SJCRH30 (cell line): ENCODE results near the gene RAPGEF5. TPM values are rescaled to one million over a fixed set of nuclear protein-coding genes. Genes with fewer than 3 reads are reported as not detected.
"Not testable (repeated sequence)": the region's sequence is repeated elsewhere in the genome, so short reads cannot be mapped to it uniquely, and the experiment has no call there.

Source experiments
- DNase-seq, 2 experiments: peaks; one replicate each; pipeline ENCODE4 v3.0.0-alpha.2; 2015 to 2020
- H3K27ac ChIP-seq: fragments of 250-450 bp; sonication (Bioruptor Pico); 2 replicates; pipeline ENCODE4 v1.5.1; 2020; ENCODE audit warnings: mild to moderate bottlenecking, moderate library complexity
- H3K27me3 ChIP-seq: fragments of 250-450 bp; sonication (Bioruptor Pico); 2 replicates; pipeline ENCODE4 v1.5.1; 2020; ENCODE audit warnings: mild to moderate bottlenecking, moderate library complexity
- H3K36me3 ChIP-seq: fragments of 250-450 bp; sonication (Bioruptor Pico); 2 replicates; pipeline ENCODE4 v1.5.1; 2020; ENCODE audit warnings: mild to moderate bottlenecking, moderate library complexity
- H3K4me1 ChIP-seq: fragments of 250-450 bp; sonication (Bioruptor Pico); 2 replicates; pipeline ENCODE4 v1.5.1; 2020; ENCODE audit warnings: mild to moderate bottlenecking, moderate library complexity
- H3K4me3 ChIP-seq: fragments of 250-450 bp; sonication (Bioruptor Pico); 2 replicates; pipeline ENCODE4 v1.5.1; 2020; ENCODE audit warnings: mild to moderate bottlenecking, moderate library complexity
- H3K9me3 ChIP-seq: fragments of 250-450 bp; sonication (Bioruptor Pico); replicated peaks from 2 replicates; pipeline ENCODE4 v1.5.1; 2020; ENCODE audit warnings: mild to moderate bottlenecking, moderate library complexity
- total RNA-seq: library from RNA; depleted of rRNA; stranded (reverse); fragments of >200 nt; shearing (Covaris generic); gene quantifications from 2 replicates; pipeline ENCODE4 v1.2.3, GENCODE V29; 2014

RAPGEF5 gene
- total RNA-seq, 1 experiment from 2014 or later, result 0.14 TPM

- no peaks in the 10 kb centered on the region for H3K36me3 ChIP-seq
- DNase-seq, result no peak
- no peak overlapping the region for H3K27ac ChIP-seq
- no peaks in the 10 kb centered on the region for H3K27me3 ChIP-seq
- peaks cover 4% of the 10 kb centered on the region; the same call in 1 of the 2 replicates for H3K4me1 ChIP-seq
- no peak overlapping the region for H3K4me3 ChIP-seq
- no peaks in the 10 kb centered on the region for H3K9me3 ChIP-seq
These were observed 264.0 kb downstream of the RAPGEF5 start for GRCh38 chr7:22093001-22093400.

GRCh38 chr7:22090958-22091525 is 265.9 kb downstream of the RAPGEF5 start:
- H3K36me3 ChIP-seq, H3K4me1 ChIP-seq, H3K4me3 ChIP-seq, DNase-seq, H3K27ac ChIP-seq, H3K27me3 ChIP-seq, H3K9me3 ChIP-seq: not testable (repeated sequence)

GRCh38 chr7:22090512-22090911 is 266.4 kb downstream of the RAPGEF5 start:
- Histone ChIP-seq H3K4me3 (no peak overlapping the region), H3K27ac (no peak overlapping the region), H3K36me3 (no peaks in the 10 kb centered on the region), H3K27me3 (no peaks in the 10 kb centered on the region), H3K4me1 (peaks cover 4% of the 10 kb centered on the region; the same call in 1 of the 2 replicates), H3K9me3 (no peaks in the 10 kb centered on the region)
- no peak for DNase-seq

GRCh38 chr7:22090107-22090506 is 266.8 kb downstream of the RAPGEF5 start:
- Histone ChIP-seq H3K27me3 (no peaks in the 10 kb centered on the region), H3K27ac (no peak overlapping the region), H3K36me3 (no peaks in the 10 kb centered on the region), H3K4me1 (peaks cover 4% of the 10 kb centered on the region; the same call in 1 of the 2 replicates), H3K9me3 (no peaks in the 10 kb centered on the region), H3K4me3 (no peak overlapping the region)
- DNase-seq, result no peak

- H3K27ac ChIP-seq, result no peak overlapping the region
- H3K27me3 ChIP-seq, result no peaks in the 10 kb centered on the region
- H3K4me3 ChIP-seq, result no peak overlapping the region
- no peak for DNase-seq
- H3K9me3 ChIP-seq, result no peaks in the 10 kb centered on the region
- no peaks in the 10 kb centered on the region for H3K36me3 ChIP-seq
- H3K4me1 ChIP-seq, result no peaks in the 10 kb centered on the region
These were observed 268.1 kb downstream of the RAPGEF5 start for GRCh38 chr7:22088827-22089226.

GRCh38 chr7:22087861-22088260 is 269.1 kb downstream of the RAPGEF5 start:
- no peaks in the 10 kb centered on the region for H3K27me3 ChIP-seq
- H3K4me1 ChIP-seq, result no peaks in the 10 kb centered on the region
- H3K4me3 ChIP-seq, result no peak overlapping the region
- H3K36me3 ChIP-seq, result no peaks in the 10 kb centered on the region
- no peak overlapping the region for H3K27ac ChIP-seq
- H3K9me3 ChIP-seq, result no peaks in the 10 kb centered on the region
- no peak for DNase-seq

- Histone ChIP-seq H3K36me3 (no peaks in the 10 kb centered on the region), H3K4me1 (no peaks in the 10 kb centered on the region), H3K4me3 (peak overlapping the region; percentile 68), H3K27me3 (no peaks in the 10 kb centered on the region; the same call in 1 of the 2 replicates), H3K9me3 (no peaks in the 10 kb centered on the region), H3K27ac (no peak overlapping the region)
- no peak for DNase-seq
These were observed 273.2 kb downstream of the RAPGEF5 start for GRCh38 chr7:22083704-22084240.

GRCh38 chr7:22082886-22083703 is 273.9 kb downstream of the RAPGEF5 start:
- Histone ChIP-seq H3K4me3 (peak overlapping the region; percentile 68), H3K9me3 (no peaks in the 10 kb centered on the region), H3K4me1 (no peaks in the 10 kb centered on the region), H3K27ac (no peak overlapping the region; the same call in 1 of the 2 replicates), H3K36me3 (no peaks in the 10 kb centered on the region), H3K27me3 (no peaks in the 10 kb centered on the region; the same call in 1 of the 2 replicates)
- peak; percentile 86 to 90 for DNase-seq

GRCh38 chr7:22082553-22082885 is 274.4 kb downstream of the RAPGEF5 start:
- no peak for DNase-seq
- peak overlapping the region; percentile 68 for H3K4me3 ChIP-seq
- H3K27ac ChIP-seq, result no peak overlapping the region
- no peaks in the 10 kb centered on the region; the same call in 1 of the 2 replicates for H3K27me3 ChIP-seq
- no peaks in the 10 kb centered on the region for H3K36me3 ChIP-seq
- no peaks in the 10 kb centered on the region for H3K9me3 ChIP-seq
- H3K4me1 ChIP-seq, result no peaks in the 10 kb centered on the region

- not testable (repeated sequence) for H3K36me3 ChIP-seq, H3K9me3 ChIP-seq, DNase-seq, H3K27me3 ChIP-seq, H3K27ac ChIP-seq, H3K4me1 ChIP-seq, H3K4me3 ChIP-seq
These were observed 276.7 kb downstream of the RAPGEF5 start for GRCh38 chr7:22080219-22080618.

GRCh38 chr7:22078872-22079271 is 278.1 kb downstream of the RAPGEF5 start:
- H3K4me1 ChIP-seq, result peaks cover 15% of the 10 kb centered on the region
- H3K9me3 ChIP-seq, H3K36me3 ChIP-seq, DNase-seq, H3K27ac ChIP-seq, H3K27me3 ChIP-seq, H3K4me3 ChIP-seq: not testable (repeated sequence)

GRCh38 chr7:22075561-22075960 is 281.4 kb downstream of the RAPGEF5 start:
- no peaks in the 10 kb centered on the region for H3K36me3 ChIP-seq
- H3K4me1 ChIP-seq, result peaks cover 15% of the 10 kb centered on the region
- no peaks in the 10 kb centered on the region; the same call in 1 of the 2 replicates for H3K27me3 ChIP-seq
- DNase-seq, result peak in 1 of 2 experiments; percentile 54
- H3K9me3 ChIP-seq, result no peaks in the 10 kb centered on the region
- H3K4me3 ChIP-seq, result no peak overlapping the region
- peak overlapping the region; percentile 50 for H3K27ac ChIP-seq

- Histone ChIP-seq H3K9me3 (no peaks in the 10 kb centered on the region), H3K4me3 (peak overlapping the region; percentile 11; the same call in 1 of the 2 replicates), H3K4me1 (peaks cover 15% of the 10 kb centered on the region), H3K27me3 (no peaks in the 10 kb centered on the region), H3K36me3 (no peaks in the 10 kb centered on the region), H3K27ac (peak overlapping the region; percentile 50)
- DNase-seq, result peak; percentile 84 to 93
These were observed 282.1 kb downstream of the RAPGEF5 start for GRCh38 chr7:22074897-22075296.
